ENCODE measurements around the gene FOCAD.

FOCAD gene

GRCh38 chr9:20729523-20729922 lies 45.5 kb downstream of the FOCAD start:
- no peak for DNase-seq (ENCODE audit: low read depth)

GRCh38 chr9:20732118-20732517 lies 48.1 kb downstream of the FOCAD start:
- no peak for DNase-seq (ENCODE audit: low read depth)

GRCh38 chr9:20734275-20734674 lies 50.2 kb downstream of the FOCAD start:
- DNase-seq (ENCODE audit: low read depth) = no peak

GRCh38 chr9:20740304-20740703 lies 56.2 kb downstream of the FOCAD start:
- no peak for DNase-seq (ENCODE audit: low read depth)

- DNase-seq (ENCODE audit: low read depth) = no peak
Measured at GRCh38 chr9:20740929-20741582, 57.0 kb downstream of the FOCAD start.

- no peak for DNase-seq (ENCODE audit: low read depth)
Measured at GRCh38 chr9:20742833-20743232, 58.8 kb downstream of the FOCAD start.

GRCh38 chr9:20744036-20744630 lies 60.1 kb downstream of the FOCAD start:
- DNase-seq (ENCODE audit: low read depth) = no peak

- DNase-seq (ENCODE audit: low read depth) = no peak
Measured at GRCh38 chr9:20746967-20747366, 62.9 kb downstream of the FOCAD start.

GRCh38 chr9:20749496-20750198 lies 65.6 kb downstream of the FOCAD start:
- DNase-seq (ENCODE audit: low read depth) = no peak

GRCh38 chr9:20753761-20754160 lies 69.7 kb downstream of the FOCAD start:
- DNase-seq (ENCODE audit: low read depth) = no peak

GRCh38 chr9:20754556-20754955 lies 70.5 kb downstream of the FOCAD start:
- DNase-seq (ENCODE audit: low read depth) = no peak

- no peak for DNase-seq (ENCODE audit: low read depth)
Measured at GRCh38 chr9:20760246-20760891, 76.3 kb downstream of the FOCAD start.

GRCh38 chr9:20770947-20771346 lies 86.9 kb downstream of the FOCAD start:
- no peak for DNase-seq (ENCODE audit: low read depth)

GRCh38 chr9:20771729-20772128 lies 87.7 kb downstream of the FOCAD start:
- DNase-seq (ENCODE audit: low read depth) = no peak

GRCh38 chr9:20775683-20776082 lies 91.6 kb downstream of the FOCAD start:
- no peak for DNase-seq (ENCODE audit: low read depth)

GRCh38 chr9:20781092-20781491 lies 97.0 kb downstream of the FOCAD start:
- no peak for DNase-seq (ENCODE audit: low read depth)

- no peak for DNase-seq (ENCODE audit: low read depth)
Measured at GRCh38 chr9:20782289-20782688, 98.2 kb downstream of the FOCAD start.

- no peak for DNase-seq (ENCODE audit: low read depth)
Measured at GRCh38 chr9:20783057-20784038, 99.3 kb downstream of the FOCAD start.

GRCh38 chr9:20784196-20784595 lies 100.1 kb downstream of the FOCAD start:
- DNase-seq (ENCODE audit: low read depth) = no peak

- DNase-seq (ENCODE audit: low read depth) = no peak
Measured at GRCh38 chr9:20786807-20787206, 102.7 kb downstream of the FOCAD start.

- no peak for DNase-seq (ENCODE audit: low read depth)
Measured at GRCh38 chr9:20788526-20789451, 104.7 kb downstream of the FOCAD start.
